ENCODE data around the gene TFPT. TPM values are rescaled to one million over a fixed set of nuclear protein-coding genes. Genes with fewer than 3 reads are reported as not detected.

TFPT gene
- total and polyA plus RNA-seq, 2 of the 13 experiments (the other 11 are each of a cell fraction or from before 2014, with no cell fraction given), result 8.4 to 10.7 TPM

DNA sequence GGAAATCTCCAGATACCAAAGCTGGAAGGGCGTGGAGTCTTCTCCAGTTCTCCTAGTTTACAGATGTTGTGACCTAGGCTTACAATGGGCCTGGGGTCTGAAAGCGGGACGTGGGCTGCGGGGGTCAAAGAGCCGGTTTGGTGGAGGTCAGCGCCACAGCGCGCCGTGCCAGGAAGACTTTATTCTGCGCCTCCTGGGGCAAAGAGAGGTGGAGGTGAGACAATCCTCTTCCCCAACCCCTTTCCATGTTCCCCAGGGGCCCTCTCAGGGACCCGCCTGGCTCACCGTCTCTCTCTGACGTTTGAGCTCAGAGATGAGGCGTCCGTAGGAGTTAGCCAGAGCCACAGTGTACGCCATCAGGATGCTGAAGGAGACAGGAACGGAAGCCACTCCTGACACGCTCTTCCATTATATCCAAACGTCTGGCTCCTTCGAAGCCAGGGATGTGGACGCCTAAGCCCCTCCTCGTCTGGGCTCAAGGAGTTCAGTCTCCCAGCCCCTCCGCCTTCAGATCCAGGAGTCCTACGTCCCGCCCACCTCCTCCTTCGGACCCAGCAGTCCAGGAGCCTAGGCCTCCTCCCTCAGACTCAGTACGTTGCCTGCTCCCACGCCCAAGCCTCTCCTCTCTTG is 44.8 kb upstream of the TFPT start (continued):
- TF ChIP-seq, protein P1, sequence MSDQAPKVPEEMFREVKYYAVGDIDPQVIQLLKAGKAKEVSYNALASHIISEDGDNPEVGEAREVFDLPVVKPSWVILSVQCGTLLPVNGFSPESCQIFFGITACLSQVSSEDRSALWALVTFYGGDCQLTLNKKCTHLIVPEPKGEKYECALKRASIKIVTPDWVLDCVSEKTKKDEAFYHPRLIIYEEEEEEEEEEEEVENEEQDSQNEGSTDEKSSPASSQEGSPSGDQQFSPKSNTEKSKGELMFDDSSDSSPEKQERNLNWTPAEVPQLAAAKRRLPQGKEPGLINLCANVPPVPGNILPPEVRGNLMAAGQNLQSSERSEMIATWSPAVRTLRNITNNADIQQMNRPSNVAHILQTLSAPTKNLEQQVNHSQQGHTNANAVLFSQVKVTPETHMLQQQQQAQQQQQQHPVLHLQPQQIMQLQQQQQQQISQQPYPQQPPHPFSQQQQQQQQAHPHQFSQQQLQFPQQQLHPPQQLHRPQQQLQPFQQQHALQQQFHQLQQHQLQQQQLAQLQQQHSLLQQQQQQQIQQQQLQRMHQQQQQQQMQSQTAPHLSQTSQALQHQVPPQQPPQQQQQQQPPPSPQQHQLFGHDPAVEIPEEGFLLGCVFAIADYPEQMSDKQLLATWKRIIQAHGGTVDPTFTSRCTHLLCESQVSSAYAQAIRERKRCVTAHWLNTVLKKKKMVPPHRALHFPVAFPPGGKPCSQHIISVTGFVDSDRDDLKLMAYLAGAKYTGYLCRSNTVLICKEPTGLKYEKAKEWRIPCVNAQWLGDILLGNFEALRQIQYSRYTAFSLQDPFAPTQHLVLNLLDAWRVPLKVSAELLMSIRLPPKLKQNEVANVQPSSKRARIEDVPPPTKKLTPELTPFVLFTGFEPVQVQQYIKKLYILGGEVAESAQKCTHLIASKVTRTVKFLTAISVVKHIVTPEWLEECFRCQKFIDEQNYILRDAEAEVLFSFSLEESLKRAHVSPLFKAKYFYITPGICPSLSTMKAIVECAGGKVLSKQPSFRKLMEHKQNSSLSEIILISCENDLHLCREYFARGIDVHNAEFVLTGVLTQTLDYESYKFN (CRISPR knock-in tag; conservative IDR thresholded peaks at IDR 0.05), result no peak
- TF ChIP-seq, protein P2, sequence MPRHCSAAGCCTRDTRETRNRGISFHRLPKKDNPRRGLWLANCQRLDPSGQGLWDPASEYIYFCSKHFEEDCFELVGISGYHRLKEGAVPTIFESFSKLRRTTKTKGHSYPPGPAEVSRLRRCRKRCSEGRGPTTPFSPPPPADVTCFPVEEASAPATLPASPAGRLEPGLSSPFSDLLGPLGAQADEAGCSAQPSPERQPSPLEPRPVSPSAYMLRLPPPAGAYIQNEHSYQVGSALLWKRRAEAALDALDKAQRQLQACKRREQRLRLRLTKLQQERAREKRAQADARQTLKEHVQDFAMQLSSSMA (CRISPR knock-in tag; IDR thresholded peaks at IDR 0.05), result 0 out of 2 replicates have a peak, but pooled peaks have one; percentile 43
- TF ChIP-seq MZF1 (CRISPR knock-in tag; IDR thresholded peaks at IDR 0.05; ENCODE audit: borderline replicate concordance) (no peak), NCOR1 (IDR thresholded peaks at IDR 0.05; ENCODE audit: borderline replicate concordance, low read length) (no peak), JDP2 (CRISPR knock-in tag; IDR thresholded peaks at IDR 0.05; ENCODE audit: borderline replicate concordance) (no peak), FOXM1 (CRISPR knock-in tag; IDR thresholded peaks at IDR 0.05) (no peak), ZNF274 (CRISPR knock-in tag; IDR thresholded peaks at IDR 0.05) (no peak), SRSF1 (optimal IDR thresholded peaks at IDR 0.05; ENCODE audit: low read depth, low read length) (no peak), BRD4 (CRISPR knock-in tag; IDR thresholded peaks at IDR 0.05) (no peak), ARID2 (CRISPR knock-in tag; IDR thresholded peaks at IDR 0.05; ENCODE audit: borderline replicate concordance) (no peak), BORCS8-MEF2B (CRISPR knock-in tag; IDR thresholded peaks at IDR 0.05) (no peak)
- TF ChIP-seq, protein P3, sequence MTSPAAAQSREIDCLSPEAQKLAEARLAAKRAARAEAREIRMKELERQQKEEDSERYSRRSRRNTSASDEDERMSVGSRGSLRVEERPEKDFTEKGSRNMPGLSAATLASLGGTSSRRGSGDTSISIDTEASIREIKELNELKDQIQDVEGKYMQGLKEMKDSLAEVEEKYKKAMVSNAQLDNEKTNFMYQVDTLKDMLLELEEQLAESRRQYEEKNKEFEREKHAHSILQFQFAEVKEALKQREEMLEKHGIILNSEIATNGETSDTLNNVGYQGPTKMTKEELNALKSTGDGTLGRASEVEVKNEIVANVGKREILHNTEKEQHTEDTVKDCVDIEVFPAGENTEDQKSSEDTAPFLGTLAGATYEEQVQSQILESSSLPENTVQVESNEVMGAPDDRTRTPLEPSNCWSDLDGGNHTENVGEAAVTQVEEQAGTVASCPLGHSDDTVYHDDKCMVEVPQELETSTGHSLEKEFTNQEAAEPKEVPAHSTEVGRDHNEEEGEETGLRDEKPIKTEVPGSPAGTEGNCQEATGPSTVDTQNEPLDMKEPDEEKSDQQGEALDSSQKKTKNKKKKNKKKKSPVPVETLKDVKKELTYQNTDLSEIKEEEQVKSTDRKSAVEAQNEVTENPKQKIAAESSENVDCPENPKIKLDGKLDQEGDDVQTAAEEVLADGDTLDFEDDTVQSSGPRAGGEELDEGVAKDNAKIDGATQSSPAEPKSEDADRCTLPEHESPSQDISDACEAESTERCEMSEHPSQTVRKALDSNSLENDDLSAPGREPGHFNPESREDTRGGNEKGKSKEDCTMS (CRISPR knock-in tag; conservative IDR thresholded peaks at IDR 0.05), result no peak
- TF ChIP-seq, protein P4, sequence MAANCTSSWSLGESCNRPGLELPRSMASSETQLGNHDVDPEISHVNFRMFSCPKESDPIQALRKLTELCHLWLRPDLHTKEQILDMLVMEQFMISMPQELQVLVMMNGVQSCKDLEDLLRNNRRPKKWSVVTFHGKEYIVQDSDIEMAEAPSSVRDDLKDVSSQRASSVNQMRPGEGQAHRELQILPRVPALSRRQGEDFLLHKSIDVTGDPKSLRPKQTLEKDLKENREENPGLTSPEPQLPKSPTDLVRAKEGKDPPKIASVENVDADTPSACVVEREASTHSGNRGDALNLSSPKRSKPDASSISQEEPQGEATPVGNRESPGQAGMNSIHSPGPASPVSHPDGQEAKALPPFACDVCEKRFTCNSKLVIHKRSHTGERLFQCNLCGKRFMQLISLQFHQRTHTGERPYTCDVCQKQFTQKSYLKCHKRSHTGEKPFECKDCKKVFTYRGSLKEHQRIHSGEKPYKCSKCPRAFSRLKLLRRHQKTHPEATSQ (CRISPR knock-in tag; IDR thresholded peaks at IDR 0.05; ENCODE audit: borderline replicate concordance), result no peak
- TF ChIP-seq, protein P5, sequence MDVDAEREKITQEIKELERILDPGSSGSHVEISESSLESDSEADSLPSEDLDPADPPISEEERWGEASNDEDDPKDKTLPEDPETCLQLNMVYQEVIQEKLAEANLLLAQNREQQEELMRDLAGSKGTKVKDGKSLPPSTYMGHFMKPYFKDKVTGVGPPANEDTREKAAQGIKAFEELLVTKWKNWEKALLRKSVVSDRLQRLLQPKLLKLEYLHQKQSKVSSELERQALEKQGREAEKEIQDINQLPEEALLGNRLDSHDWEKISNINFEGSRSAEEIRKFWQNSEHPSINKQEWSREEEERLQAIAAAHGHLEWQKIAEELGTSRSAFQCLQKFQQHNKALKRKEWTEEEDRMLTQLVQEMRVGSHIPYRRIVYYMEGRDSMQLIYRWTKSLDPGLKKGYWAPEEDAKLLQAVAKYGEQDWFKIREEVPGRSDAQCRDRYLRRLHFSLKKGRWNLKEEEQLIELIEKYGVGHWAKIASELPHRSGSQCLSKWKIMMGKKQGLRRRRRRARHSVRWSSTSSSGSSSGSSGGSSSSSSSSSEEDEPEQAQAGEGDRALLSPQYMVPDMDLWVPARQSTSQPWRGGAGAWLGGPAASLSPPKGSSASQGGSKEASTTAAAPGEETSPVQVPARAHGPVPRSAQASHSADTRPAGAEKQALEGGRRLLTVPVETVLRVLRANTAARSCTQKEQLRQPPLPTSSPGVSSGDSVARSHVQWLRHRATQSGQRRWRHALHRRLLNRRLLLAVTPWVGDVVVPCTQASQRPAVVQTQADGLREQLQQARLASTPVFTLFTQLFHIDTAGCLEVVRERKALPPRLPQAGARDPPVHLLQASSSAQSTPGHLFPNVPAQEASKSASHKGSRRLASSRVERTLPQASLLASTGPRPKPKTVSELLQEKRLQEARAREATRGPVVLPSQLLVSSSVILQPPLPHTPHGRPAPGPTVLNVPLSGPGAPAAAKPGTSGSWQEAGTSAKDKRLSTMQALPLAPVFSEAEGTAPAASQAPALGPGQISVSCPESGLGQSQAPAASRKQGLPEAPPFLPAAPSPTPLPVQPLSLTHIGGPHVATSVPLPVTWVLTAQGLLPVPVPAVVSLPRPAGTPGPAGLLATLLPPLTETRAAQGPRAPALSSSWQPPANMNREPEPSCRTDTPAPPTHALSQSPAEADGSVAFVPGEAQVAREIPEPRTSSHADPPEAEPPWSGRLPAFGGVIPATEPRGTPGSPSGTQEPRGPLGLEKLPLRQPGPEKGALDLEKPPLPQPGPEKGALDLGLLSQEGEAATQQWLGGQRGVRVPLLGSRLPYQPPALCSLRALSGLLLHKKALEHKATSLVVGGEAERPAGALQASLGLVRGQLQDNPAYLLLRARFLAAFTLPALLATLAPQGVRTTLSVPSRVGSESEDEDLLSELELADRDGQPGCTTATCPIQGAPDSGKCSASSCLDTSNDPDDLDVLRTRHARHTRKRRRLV (CRISPR knock-in tag; IDR thresholded peaks at IDR 0.05), result no peak
